Measurements from ENCODE around the gene UBAC2.
"Not testable (repeated sequence)": the region's sequence is repeated elsewhere in the genome, so short reads cannot be mapped to it uniquely, and the experiment has no call there.

UBAC2 gene

GRCh38 chr13:99208845-99209527 is 8.3 kb downstream of the UBAC2 start:
- H3K9ac ChIP-seq (ENCODE audit: low read depth, low read length), result no peak overlapping the region

GRCh38 chr13:99210627-99211026 is 10.0 kb downstream of the UBAC2 start:
- not testable (repeated sequence) for H3K9me3 ChIP-seq (ENCODE audit: insufficient read depth, low read length, severe bottlenecking); ATAC-seq (ENCODE audit: insufficient read depth, low read depth); H3K4me2 ChIP-seq (ENCODE audit: insufficient read depth, low read length); H2AFZ ChIP-seq (ENCODE audit: low read depth, low read length); H3K27me3 ChIP-seq (ENCODE audit: insufficient read depth, low read length, poor library complexity); H3K9ac ChIP-seq (ENCODE audit: low read depth, low read length); DNase-seq; H3K27ac ChIP-seq (ENCODE audit: low read length); H3K4me3 ChIP-seq (ENCODE audit: low read depth in 1 of 2, low read length in 2 of 2)
- Histone ChIP-seq H4K20me1 (ENCODE audit: insufficient read depth, low read length) (peaks cover 38% of the 10 kb centered on the region), H3K4me1 (ENCODE audit: insufficient read depth, low read length) (peaks cover 35% of the 10 kb centered on the region), H3K36me3 (ENCODE audit: insufficient read depth, low read length) (peaks cover 28% of the 10 kb centered on the region), H3K79me2 (ENCODE audit: insufficient read depth, low read length) (peaks cover 99% of the 10 kb centered on the region)

More at GRCh38 chr13:99208845-99209527, 8.3 kb downstream of the UBAC2 start:
- H4K20me1 ChIP-seq (ENCODE audit: insufficient read depth, low read length), result peaks cover 51% of the 10 kb centered on the region
- H3K79me2 ChIP-seq (ENCODE audit: insufficient read depth, low read length), result peaks cover 100% of the 10 kb centered on the region
- no peak overlapping the region for H3K4me3 ChIP-seq (ENCODE audit: low read depth in 1 of 2, low read length in 2 of 2)
- DNase-seq, result no peak
- no peak for ATAC-seq (ENCODE audit: insufficient read depth, low read depth)
- H3K36me3 ChIP-seq (ENCODE audit: insufficient read depth, low read length), result peaks cover 30% of the 10 kb centered on the region
- peaks cover 34% of the 10 kb centered on the region for H3K4me1 ChIP-seq (ENCODE audit: insufficient read depth, low read length)
- peak overlapping the region; percentile 2; the same call in 1 of the 2 replicates for H3K27ac ChIP-seq (ENCODE audit: low read length)
- no peak overlapping the region for H3K4me2 ChIP-seq (ENCODE audit: insufficient read depth, low read length)
- H3K9me3 ChIP-seq (ENCODE audit: insufficient read depth, low read length, severe bottlenecking), result no peaks in the 10 kb centered on the region
- TF ChIP-seq EZH2 (IDR thresholded peaks at IDR 0.05; ENCODE audit: borderline replicate concordance, low read depth, low read length, severe bottlenecking) (no peak), CTCF (IDR thresholded peaks at IDR 0.05; ENCODE audit: borderline replicate concordance, extremely low read depth, low read length, poor library complexity, severe bottlenecking) (no peak)
- no peak overlapping the region for H2AFZ ChIP-seq (ENCODE audit: low read depth, low read length)
- no peaks in the 10 kb centered on the region for H3K27me3 ChIP-seq (ENCODE audit: insufficient read depth, low read length, poor library complexity)

- peaks cover 19% of the 10 kb centered on the region for H3K36me3 ChIP-seq (ENCODE audit: insufficient read depth, low read length)
- H3K4me1 ChIP-seq (ENCODE audit: insufficient read depth, low read length), result peaks cover 40% of the 10 kb centered on the region
- TF ChIP-seq CTCF (IDR thresholded peaks at IDR 0.05; ENCODE audit: borderline replicate concordance, extremely low read depth, low read length, poor library complexity, severe bottlenecking) (no peak), EZH2 (IDR thresholded peaks at IDR 0.05; ENCODE audit: borderline replicate concordance, low read depth, low read length, severe bottlenecking) (no peak)
- no peaks in the 10 kb centered on the region for H3K9me3 ChIP-seq (ENCODE audit: insufficient read depth, low read length, severe bottlenecking)
- no peak for ATAC-seq (ENCODE audit: insufficient read depth, low read depth)
- H3K4me2 ChIP-seq (ENCODE audit: insufficient read depth, low read length), result no peak overlapping the region
- H3K9ac ChIP-seq (ENCODE audit: low read depth, low read length), result no peak overlapping the region
- no peak for DNase-seq
- H4K20me1 ChIP-seq (ENCODE audit: insufficient read depth, low read length), result peaks cover 29% of the 10 kb centered on the region
- H3K27ac ChIP-seq (ENCODE audit: low read length), result peak overlapping the region; percentile 33
- H3K79me2 ChIP-seq (ENCODE audit: insufficient read depth, low read length), result peaks cover 99% of the 10 kb centered on the region
- H3K4me3 ChIP-seq (ENCODE audit: low read depth in 1 of 2, low read length in 2 of 2), result no peak overlapping the region
- no peak overlapping the region for H2AFZ ChIP-seq (ENCODE audit: low read depth, low read length)
- no peaks in the 10 kb centered on the region for H3K27me3 ChIP-seq (ENCODE audit: insufficient read depth, low read length, poor library complexity)
Measured at GRCh38 chr13:99211421-99212035, 10.9 kb downstream of the UBAC2 start.

DNA sequence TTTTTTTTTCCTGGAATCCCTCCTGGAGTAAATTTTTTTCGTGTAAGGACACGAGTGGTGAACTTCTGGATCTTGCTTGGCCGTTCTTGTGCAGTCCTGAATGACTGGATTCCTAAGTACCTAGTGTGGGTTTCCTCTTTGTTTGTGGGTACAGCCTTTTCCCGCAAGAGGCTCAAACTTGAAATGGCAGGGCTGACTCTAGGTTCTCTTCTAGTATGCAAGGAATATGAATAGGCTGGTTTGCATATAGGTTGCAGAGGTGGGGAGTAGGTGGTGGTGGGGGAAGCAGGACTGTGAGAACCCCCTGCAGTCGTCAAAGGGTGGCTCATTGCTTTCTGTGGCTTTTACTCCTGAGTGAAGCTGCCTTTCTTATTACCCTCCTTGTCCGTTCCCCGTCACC is 13.6 kb downstream of the UBAC2 start:
- H2AFZ ChIP-seq (ENCODE audit: low read depth, low read length), result no peak overlapping the region
- DNase-seq, result peak; percentile 51
- TF ChIP-seq CTCF (IDR thresholded peaks at IDR 0.05; ENCODE audit: borderline replicate concordance, extremely low read depth, low read length, poor library complexity, severe bottlenecking) (no peak), EZH2 (IDR thresholded peaks at IDR 0.05; ENCODE audit: borderline replicate concordance, low read depth, low read length, severe bottlenecking) (no peak)
- peaks cover 99% of the 10 kb centered on the region for H3K79me2 ChIP-seq (ENCODE audit: insufficient read depth, low read length)
- no peaks in the 10 kb centered on the region for H3K9me3 ChIP-seq (ENCODE audit: insufficient read depth, low read length, severe bottlenecking)
- H3K36me3 ChIP-seq (ENCODE audit: insufficient read depth, low read length), result peaks cover 8% of the 10 kb centered on the region
- no peak overlapping the region for H3K4me3 ChIP-seq (ENCODE audit: low read depth in 1 of 2, low read length in 2 of 2)
- peak overlapping the region; percentile 95 for H3K27ac ChIP-seq (ENCODE audit: low read length)
- peaks cover 68% of the 10 kb centered on the region for H3K4me1 ChIP-seq (ENCODE audit: insufficient read depth, low read length)
- ATAC-seq (ENCODE audit: insufficient read depth, low read depth), result peak; percentile 39
- H3K9ac ChIP-seq (ENCODE audit: low read depth, low read length), result peak overlapping the region; percentile 61
- H3K4me2 ChIP-seq (ENCODE audit: insufficient read depth, low read length), result peak overlapping the region; percentile 80
- H3K27me3 ChIP-seq (ENCODE audit: insufficient read depth, low read length, poor library complexity), result no peaks in the 10 kb centered on the region
- H4K20me1 ChIP-seq (ENCODE audit: insufficient read depth, low read length), result peaks cover 14% of the 10 kb centered on the region

Measured in DND-41 (cell line).